Neural progenitor cell (in vitro differentiated cells): Measurements from ENCODE around the gene IMPG2.

Experiments
- CTCF ChIP-seq: fragments of 200-600 bp; sonication (generic); IDR thresholded peaks from 2 replicates; pipeline ENCODE4 v1.5.1; 2017; ENCODE audit warnings: antibody characterized with exemption, mild to moderate bottlenecking
- EZH2 ChIP-seq: fragments of 200-600 bp; sonication (generic); IDR thresholded peaks from 2 replicates; pipeline ENCODE4 v1.6.1; 2017; ENCODE audit warnings: antibody characterized with exemption, mild to moderate bottlenecking, moderate library complexity

- no peak for TF ChIP-seq CTCF
- TF ChIP-seq EZH2: no peak
Measured at GRCh38 chr3:101281521-101282030, 38.8 kb downstream of the IMPG2 start.
